ENCODE results near the gene HPX. TPM values are rescaled to one million over a fixed set of nuclear protein-coding genes. Genes with fewer than 3 reads are reported as not detected.
"Not testable (repeated sequence)": the region's sequence is repeated elsewhere in the genome, so short reads cannot be mapped to it uniquely, and the experiment has no call there.

HPX gene
- polyA plus RNA-seq, 2 of the 4 experiments (the other 2 are of a cell fraction): 0.66 to 0.70 TPM

DNA sequence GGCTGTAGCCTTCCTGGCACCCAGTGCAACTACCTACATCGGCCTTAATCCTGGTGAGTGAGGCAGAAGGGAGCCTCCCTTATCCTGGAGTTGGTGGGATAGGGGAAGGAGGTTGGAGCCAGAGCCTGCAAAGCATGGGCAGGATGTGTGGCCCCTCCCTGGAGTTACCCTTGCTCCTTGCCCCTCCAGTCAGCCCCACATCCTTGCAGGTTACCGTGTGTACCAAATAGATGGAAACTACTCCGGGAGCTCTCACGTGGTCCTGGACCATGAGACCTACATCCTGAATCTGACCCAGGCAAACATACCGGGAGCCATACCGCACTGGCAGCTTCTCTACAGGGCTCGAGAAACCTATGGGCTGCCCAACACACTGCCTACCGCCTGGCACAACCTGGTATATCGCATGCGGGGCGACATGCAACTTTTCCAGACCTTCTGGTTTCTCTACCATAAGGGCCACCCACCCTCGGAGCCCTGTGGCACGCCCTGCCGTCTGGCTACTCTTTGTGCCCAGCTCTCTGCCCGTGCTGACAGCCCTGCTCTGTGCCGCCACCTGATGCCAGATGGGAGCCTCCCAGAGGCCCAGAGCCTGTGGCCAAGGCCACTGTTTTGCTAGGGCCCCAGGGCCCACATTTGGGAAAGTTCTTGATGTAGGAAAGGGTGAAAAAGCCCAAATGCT is 46.7 kb downstream of the HPX start:
- FAIRE-seq: no peak
- peaks cover 10% of the 10 kb centered on the region for H3K4me1 ChIP-seq
- TF ChIP-seq RAD21 (conservative IDR thresholded peaks at IDR 0.05 in 1 of 2, IDR thresholded peaks at IDR 0.05 in 1 of 2) (no peak), RCOR1 (IDR thresholded peaks at IDR 0.05; ENCODE audit: low read depth, low read length) (no peak), HOXB13 (CRISPR knock-in tag; IDR thresholded peaks at IDR 0.05; ENCODE audit: low read depth) (no peak), ESRRA (IDR thresholded peaks at IDR 0.05; ENCODE audit: borderline replicate concordance, low read length) (no peak), SMC3 (IDR thresholded peaks at IDR 0.05) (no peak), SREBF2 (IDR thresholded peaks at IDR 0.05) (no peak), BHLHE40 (IDR thresholded peaks at IDR 0.05; ENCODE audit: low read depth, low read length) (no peak), FOXS1 (CRISPR knock-in tag; IDR thresholded peaks at IDR 0.05) (no peak), CBX2 (IDR thresholded peaks at IDR 0.05; ENCODE audit: borderline replicate concordance, low read depth) (no peak), CBX8 (IDR thresholded peaks at IDR 0.05) (no peak), FOSL2 (IDR thresholded peaks at IDR 0.05) (no peak), FOSL2 (CRISPR knock-in tag; IDR thresholded peaks at IDR 0.05) (no peak), GATA3 (IDR thresholded peaks at IDR 0.05; ENCODE audit: borderline replicate concordance) (no peak), ZNF302 (CRISPR knock-in tag; IDR thresholded peaks at IDR 0.05) (no peak), RNF2 (IDR thresholded peaks at IDR 0.05; ENCODE audit: borderline replicate concordance, low read depth) (no peak)
- TF ChIP-seq, protein P1, sequence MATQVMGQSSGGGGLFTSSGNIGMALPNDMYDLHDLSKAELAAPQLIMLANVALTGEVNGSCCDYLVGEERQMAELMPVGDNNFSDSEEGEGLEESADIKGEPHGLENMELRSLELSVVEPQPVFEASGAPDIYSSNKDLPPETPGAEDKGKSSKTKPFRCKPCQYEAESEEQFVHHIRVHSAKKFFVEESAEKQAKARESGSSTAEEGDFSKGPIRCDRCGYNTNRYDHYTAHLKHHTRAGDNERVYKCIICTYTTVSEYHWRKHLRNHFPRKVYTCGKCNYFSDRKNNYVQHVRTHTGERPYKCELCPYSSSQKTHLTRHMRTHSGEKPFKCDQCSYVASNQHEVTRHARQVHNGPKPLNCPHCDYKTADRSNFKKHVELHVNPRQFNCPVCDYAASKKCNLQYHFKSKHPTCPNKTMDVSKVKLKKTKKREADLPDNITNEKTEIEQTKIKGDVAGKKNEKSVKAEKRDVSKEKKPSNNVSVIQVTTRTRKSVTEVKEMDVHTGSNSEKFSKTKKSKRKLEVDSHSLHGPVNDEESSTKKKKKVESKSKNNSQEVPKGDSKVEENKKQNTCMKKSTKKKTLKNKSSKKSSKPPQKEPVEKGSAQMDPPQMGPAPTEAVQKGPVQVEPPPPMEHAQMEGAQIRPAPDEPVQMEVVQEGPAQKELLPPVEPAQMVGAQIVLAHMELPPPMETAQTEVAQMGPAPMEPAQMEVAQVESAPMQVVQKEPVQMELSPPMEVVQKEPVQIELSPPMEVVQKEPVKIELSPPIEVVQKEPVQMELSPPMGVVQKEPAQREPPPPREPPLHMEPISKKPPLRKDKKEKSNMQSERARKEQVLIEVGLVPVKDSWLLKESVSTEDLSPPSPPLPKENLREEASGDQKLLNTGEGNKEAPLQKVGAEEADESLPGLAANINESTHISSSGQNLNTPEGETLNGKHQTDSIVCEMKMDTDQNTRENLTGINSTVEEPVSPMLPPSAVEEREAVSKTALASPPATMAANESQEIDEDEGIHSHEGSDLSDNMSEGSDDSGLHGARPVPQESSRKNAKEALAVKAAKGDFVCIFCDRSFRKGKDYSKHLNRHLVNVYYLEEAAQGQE (IDR thresholded peaks at IDR 0.05): no peak
- TF ChIP-seq, protein P2, sequence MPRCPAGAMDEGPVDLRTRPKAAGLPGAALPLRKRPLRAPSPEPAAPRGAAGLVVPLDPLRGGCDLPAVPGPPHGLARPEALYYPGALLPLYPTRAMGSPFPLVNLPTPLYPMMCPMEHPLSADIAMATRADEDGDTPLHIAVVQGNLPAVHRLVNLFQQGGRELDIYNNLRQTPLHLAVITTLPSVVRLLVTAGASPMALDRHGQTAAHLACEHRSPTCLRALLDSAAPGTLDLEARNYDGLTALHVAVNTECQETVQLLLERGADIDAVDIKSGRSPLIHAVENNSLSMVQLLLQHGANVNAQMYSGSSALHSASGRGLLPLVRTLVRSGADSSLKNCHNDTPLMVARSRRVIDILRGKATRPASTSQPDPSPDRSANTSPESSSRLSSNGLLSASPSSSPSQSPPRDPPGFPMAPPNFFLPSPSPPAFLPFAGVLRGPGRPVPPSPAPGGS (IDR thresholded peaks at IDR 0.05): no peak
- TF ChIP-seq, protein P3, sequence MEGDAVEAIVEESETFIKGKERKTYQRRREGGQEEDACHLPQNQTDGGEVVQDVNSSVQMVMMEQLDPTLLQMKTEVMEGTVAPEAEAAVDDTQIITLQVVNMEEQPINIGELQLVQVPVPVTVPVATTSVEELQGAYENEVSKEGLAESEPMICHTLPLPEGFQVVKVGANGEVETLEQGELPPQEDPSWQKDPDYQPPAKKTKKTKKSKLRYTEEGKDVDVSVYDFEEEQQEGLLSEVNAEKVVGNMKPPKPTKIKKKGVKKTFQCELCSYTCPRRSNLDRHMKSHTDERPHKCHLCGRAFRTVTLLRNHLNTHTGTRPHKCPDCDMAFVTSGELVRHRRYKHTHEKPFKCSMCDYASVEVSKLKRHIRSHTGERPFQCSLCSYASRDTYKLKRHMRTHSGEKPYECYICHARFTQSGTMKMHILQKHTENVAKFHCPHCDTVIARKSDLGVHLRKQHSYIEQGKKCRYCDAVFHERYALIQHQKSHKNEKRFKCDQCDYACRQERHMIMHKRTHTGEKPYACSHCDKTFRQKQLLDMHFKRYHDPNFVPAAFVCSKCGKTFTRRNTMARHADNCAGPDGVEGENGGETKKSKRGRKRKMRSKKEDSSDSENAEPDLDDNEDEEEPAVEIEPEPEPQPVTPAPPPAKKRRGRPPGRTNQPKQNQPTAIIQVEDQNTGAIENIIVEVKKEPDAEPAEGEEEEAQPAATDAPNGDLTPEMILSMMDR (IDR thresholded peaks at IDR 0.05): no peak
- TF ChIP-seq, protein P4, sequence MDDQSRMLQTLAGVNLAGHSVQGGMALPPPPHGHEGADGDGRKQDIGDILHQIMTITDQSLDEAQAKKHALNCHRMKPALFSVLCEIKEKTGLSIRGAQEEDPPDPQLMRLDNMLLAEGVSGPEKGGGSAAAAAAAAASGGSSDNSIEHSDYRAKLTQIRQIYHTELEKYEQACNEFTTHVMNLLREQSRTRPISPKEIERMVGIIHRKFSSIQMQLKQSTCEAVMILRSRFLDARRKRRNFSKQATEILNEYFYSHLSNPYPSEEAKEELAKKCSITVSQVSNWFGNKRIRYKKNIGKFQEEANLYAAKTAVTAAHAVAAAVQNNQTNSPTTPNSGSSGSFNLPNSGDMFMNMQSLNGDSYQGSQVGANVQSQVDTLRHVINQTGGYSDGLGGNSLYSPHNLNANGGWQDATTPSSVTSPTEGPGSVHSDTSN (IDR thresholded peaks at IDR 0.05): no peak
- TF ChIP-seq, protein P5, sequence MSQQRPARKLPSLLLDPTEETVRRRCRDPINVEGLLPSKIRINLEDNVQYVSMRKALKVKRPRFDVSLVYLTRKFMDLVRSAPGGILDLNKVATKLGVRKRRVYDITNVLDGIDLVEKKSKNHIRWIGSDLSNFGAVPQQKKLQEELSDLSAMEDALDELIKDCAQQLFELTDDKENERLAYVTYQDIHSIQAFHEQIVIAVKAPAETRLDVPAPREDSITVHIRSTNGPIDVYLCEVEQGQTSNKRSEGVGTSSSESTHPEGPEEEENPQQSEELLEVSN (IDR thresholded peaks at IDR 0.05; ENCODE audit: borderline replicate concordance, low read depth): no peak
- TF ChIP-seq, protein P6, sequence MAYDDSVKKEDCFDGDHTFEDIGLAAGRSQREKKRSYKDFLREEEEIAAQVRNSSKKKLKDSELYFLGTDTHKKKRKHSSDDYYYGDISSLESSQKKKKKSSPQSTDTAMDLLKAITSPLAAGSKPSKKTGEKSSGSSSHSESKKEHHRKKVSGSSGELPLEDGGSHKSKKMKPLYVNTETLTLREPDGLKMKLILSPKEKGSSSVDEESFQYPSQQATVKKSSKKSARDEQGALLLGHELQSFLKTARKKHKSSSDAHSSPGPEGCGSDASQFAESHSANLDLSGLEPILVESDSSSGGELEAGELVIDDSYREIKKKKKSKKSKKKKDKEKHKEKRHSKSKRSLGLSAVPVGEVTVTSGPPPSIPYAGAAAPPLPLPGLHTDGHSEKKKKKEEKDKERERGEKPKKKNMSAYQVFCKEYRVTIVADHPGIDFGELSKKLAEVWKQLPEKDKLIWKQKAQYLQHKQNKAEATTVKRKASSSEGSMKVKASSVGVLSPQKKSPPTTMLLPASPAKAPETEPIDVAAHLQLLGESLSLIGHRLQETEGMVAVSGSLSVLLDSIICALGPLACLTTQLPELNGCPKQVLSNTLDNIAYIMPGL (CRISPR knock-in tag; IDR thresholded peaks at IDR 0.05; ENCODE audit: borderline replicate concordance): no peak
- no peak overlapping the region for H3K27ac ChIP-seq
- DNase-seq (ENCODE audit: low read depth in 1 of 2, low spot score in 1 of 2): no peak
- no peak for ATAC-seq
- H3K4me3 ChIP-seq: no peak overlapping the region
- POLR2A ChIA-PET: interaction anchor here (1.5 kb wide), 1 partner anchor 25 kb away, joined by 4 read pairs; the partner anchor contains the start of gene APBB1
- no peak overlapping the region for H3K4me2 ChIP-seq
- WGBS (ENCODE audit: missing lambda C conversion rate): 84% methylated on average over 12 of the region's 16 CpGs
- no peaks in the 10 kb centered on the region for H3K9me3 ChIP-seq
- CTCF ChIA-PET: interaction anchor here (1.1 to 3.8 kb wide), 2 partner anchors 12 to 15 kb away, joined by 3 to 13 read pairs; no protein-coding TSS in a partner anchor

DNA sequence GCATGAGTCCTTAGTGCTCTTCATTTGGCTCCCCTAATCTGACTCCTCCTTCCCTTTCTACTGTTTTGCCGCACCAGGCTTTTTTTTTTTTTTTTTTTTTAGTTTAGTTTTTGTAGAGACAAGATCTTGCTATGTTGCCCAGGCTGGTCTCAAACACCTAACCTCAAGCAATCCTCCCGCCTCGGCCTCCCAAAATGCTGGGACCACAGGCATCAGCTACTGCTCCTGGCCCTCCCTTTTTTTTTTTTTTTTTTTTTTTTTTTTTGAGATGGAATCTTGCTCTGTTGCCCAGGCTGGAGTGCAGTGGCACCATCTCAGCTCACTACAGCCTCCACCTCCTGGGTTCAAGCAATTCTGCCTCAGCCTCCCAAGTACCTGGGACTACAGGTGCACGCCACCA is 48.5 kb downstream of the HPX start:
- not testable (repeated sequence) for H3K4me3 ChIP-seq; ATAC-seq; DNase-seq (ENCODE audit: low read depth in 1 of 2, low spot score in 1 of 2); H3K9me3 ChIP-seq; FAIRE-seq; H3K4me2 ChIP-seq; H3K27ac ChIP-seq
- POLR2A ChIA-PET: interaction anchor here (1.5 kb wide), 1 partner anchor 27 kb away, joined by 4 read pairs; the partner anchor contains the start of gene APBB1
- CTCF ChIA-PET: interaction anchor here (1.2 to 3.8 kb wide), 4 partner anchors 11 to 113 kb away, joined by 3 to 13 read pairs (median 3); no protein-coding TSS in a partner anchor
- 87% methylated on average over 4 of the region's 4 CpGs for WGBS (ENCODE audit: missing lambda C conversion rate)
- peaks cover 27% of the 10 kb centered on the region for H3K4me1 ChIP-seq
